Keratinocyte (primary cell): ENCODE results near the gene TMEM181. TPM values are rescaled to one million over a fixed set of nuclear protein-coding genes. Genes with fewer than 3 reads are reported as not detected.

Experiments
- DNase-seq: peaks from one replicate; pipeline ENCODE4 v3.0.0-alpha.2; 2011; ENCODE audit warnings: low read depth, missing footprints, low spot score
- FAIRE-seq: peaks from 2 replicates; lab custom pipeline; 2011; peaks lifted over from hg19 to GRCh38; lab: Jason Lieb, UNC
- H2AFZ ChIP-seq: 2 replicates; pipeline ENCODE4 v1.6.0; 2012; ENCODE audit warnings: low read length, control low read depth, inconsistent platforms; ENCODE audit not compliant: control insufficient read depth
- H3K27ac ChIP-seq: 2 replicates; pipeline ENCODE4 v1.5.1; 2011; ENCODE audit warnings: low read length; ENCODE audit not compliant: control insufficient read depth, insufficient read depth
- H3K27me3 ChIP-seq: 3 replicates; pipeline ENCODE4 v1.6.0; 2011; ENCODE audit warnings: low read length; ENCODE audit not compliant: control insufficient read depth, insufficient read depth; ENCODE audit errors: extremely low read depth
- H3K36me3 ChIP-seq, 2 experiments: 2 replicates in 1 of 2; 3 replicates in 1 of 2; pipeline ENCODE4 v1.5.1; 2011; ENCODE audit warnings: low read length in 2 of 2, mild to moderate bottlenecking in 1 of 2; ENCODE audit not compliant: control insufficient read depth in 2 of 2, insufficient read depth in 2 of 2; ENCODE audit errors: extremely low read depth in 1 of 2
- H3K4me1 ChIP-seq: 3 replicates; pipeline ENCODE4 v1.5.1; 2011; ENCODE audit warnings: low read length; ENCODE audit not compliant: control insufficient read depth, insufficient read depth; ENCODE audit errors: extremely low read depth
- H3K4me2 ChIP-seq: 3 replicates; pipeline ENCODE4 v1.6.0; 2011; ENCODE audit warnings: low read depth, low read length; ENCODE audit not compliant: control insufficient read depth, insufficient read depth; ENCODE audit errors: extremely low read depth
- H3K4me3 ChIP-seq, 3 experiments: fragments of 200-600 bp in 1 of 3; sonication (generic) in 1 of 3; 2 replicates in 2 of 3; 3 replicates in 1 of 3; pipeline ENCODE4 v1.5.1; 2011 to 2016; ENCODE audit warnings: low read length in 3 of 3, mild to moderate bottlenecking in 3 of 3, control low read depth in 2 of 3, inconsistent platforms in 1 of 3, low read depth in 1 of 3, mixed read lengths in 1 of 3, mixed run types in 1 of 3, moderate library complexity in 1 of 3; ENCODE audit not compliant: control insufficient read depth in 2 of 3, insufficient read depth in 2 of 3; ENCODE audit errors: extremely low read depth in 1 of 3
- H3K79me2 ChIP-seq: 2 replicates; pipeline ENCODE4 v1.6.0; 2012; ENCODE audit warnings: low read length; ENCODE audit not compliant: control insufficient read depth, insufficient read depth
- H3K9ac ChIP-seq: 3 replicates; pipeline ENCODE4 v1.6.0; 2011; ENCODE audit warnings: low read length; ENCODE audit not compliant: control insufficient read depth, insufficient read depth; ENCODE audit errors: extremely low read depth
- H3K9me1 ChIP-seq: 3 replicates; pipeline ENCODE4 v1.6.0; 2011; ENCODE audit warnings: low read length; ENCODE audit not compliant: control insufficient read depth, insufficient read depth; ENCODE audit errors: extremely low read depth
- H3K9me3 ChIP-seq: 2 replicates; pipeline ENCODE4 v1.5.1; 2012; ENCODE audit warnings: low read depth, low read length; ENCODE audit not compliant: control insufficient read depth
- H4K20me1 ChIP-seq: 3 replicates; pipeline ENCODE4 v1.6.0; 2011; ENCODE audit warnings: low read length; ENCODE audit not compliant: control insufficient read depth, insufficient read depth; ENCODE audit errors: extremely low read depth
- CTCF ChIP-seq, 3 experiments: IDR thresholded peaks in 1 of 3; conservative IDR thresholded peaks in 1 of 3; optimal IDR thresholded peaks in 1 of 3; 2 replicates in 2 of 3; 3 replicates in 1 of 3; pipeline versions ENCODE3 to v1.5.1; 2011; ENCODE audit warnings: low read length in 3 of 3, mild to moderate bottlenecking in 3 of 3, moderate library complexity in 2 of 3, control low read depth in 1 of 3, inconsistent platforms in 1 of 3; ENCODE audit not compliant: insufficient read depth in 2 of 3; ENCODE audit errors: extremely low read depth in 1 of 3
- EZH2 ChIP-seq: IDR thresholded peaks from one replicate; pipeline ENCODE4 v1.6.1; 2012; ENCODE audit warnings: inconsistent platforms, mild to moderate bottlenecking, low read length, moderate library complexity
- dilution Hi-C: fragments of 300-500 bp; cut with MboI; formaldehyde crosslinking; loops from one replicate; pipeline ENCODE4 v1.7.0; 2020; ENCODE audit warnings: low sequenced_read_pairs; ENCODE audit not compliant: extremely low pct_ligation_motif_present
- polyA plus RNA-seq, 5 experiments: library from polyadenylated mRNA; depleted of rRNA in 3 of 5; stranded (reverse) in 3 of 5; stranded (forward) in 1 of 5; unstranded in 1 of 5; fragments of >200 nt; gene quantifications; 1 replicate in 1 of 5; 2 replicates in 3 of 5; 3 replicates in 1 of 5; pipeline versions ENCODE4 v1.2.1 to v1.2.3, GENCODE V29; 2011 to 2012; ENCODE audit warnings: missing spikeins in 2 of 5, low read depth in 1 of 5, low replicate concordance in 1 of 5

The TMEM181 gene
- polyA plus RNA-seq, 1 donor (not counting 4 experiments of a cell fraction or from before 2014, with no cell fraction given): 31.9 TPM

DNA sequence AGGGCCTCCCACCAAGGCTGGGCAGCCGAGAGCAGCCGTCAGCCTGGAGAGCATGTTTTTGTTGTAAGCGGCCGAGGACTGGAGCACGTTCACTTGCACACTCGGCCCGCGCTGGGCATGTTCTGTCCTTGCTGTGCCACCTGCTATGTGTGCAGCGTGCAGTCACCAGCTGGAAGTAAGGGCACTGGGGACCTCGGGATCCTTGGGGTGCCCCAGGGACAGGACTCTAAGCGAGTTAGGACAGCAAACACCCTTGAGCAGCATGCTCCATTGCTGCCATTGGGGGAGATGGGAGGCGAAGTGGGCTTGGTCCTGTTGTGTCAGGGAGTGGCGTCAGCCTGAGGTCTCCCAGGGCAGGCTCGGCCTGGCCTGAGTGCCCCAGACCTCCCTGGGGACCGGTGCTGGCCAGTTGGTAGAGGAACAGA lies 66.0 kb downstream of the TMEM181 start:
- H3K79me2 ChIP-seq: peaks cover 2% of the 10 kb centered on the region
- H3K9ac ChIP-seq: no peak overlapping the region
- H3K9me3 ChIP-seq: no peaks in the 10 kb centered on the region
- H3K27ac ChIP-seq: no peak overlapping the region
- DNase-seq (no peak), FAIRE-seq (no peak)
- TF ChIP-seq EZH2 (no peak), CTCF (optimal IDR thresholded peaks at IDR 0.05 in 1 of 3, IDR thresholded peaks at IDR 0.05 in 1 of 3, conservative IDR thresholded peaks at IDR 0.05 in 1 of 3; ENCODE audit: extremely low read depth in 1 of 3, insufficient read depth in 2 of 3, low read length in 3 of 3) (no peak)
- H3K36me3 ChIP-seq: peaks cover 33 to 36% of the 10 kb centered on the region in 2 experiments
- H3K4me1 ChIP-seq: peaks cover 4% of the 10 kb centered on the region
- H3K9me1 ChIP-seq: no peaks in the 10 kb centered on the region
- dilution Hi-C loops: no loop called here
- H3K4me2 ChIP-seq: no peak overlapping the region
- no peaks in the 10 kb centered on the region for H4K20me1 ChIP-seq
- no peak overlapping the region for H2AFZ ChIP-seq
- H3K4me3 ChIP-seq: no peak overlapping the region
- no peaks in the 10 kb centered on the region for H3K27me3 ChIP-seq

- peaks cover 7% of the 10 kb centered on the region for H3K4me1 ChIP-seq
- dilution Hi-C loops: no loop called here
- no peak overlapping the region for H3K9ac ChIP-seq
- no peak for DNase-seq
- peaks cover 2% of the 10 kb centered on the region for H3K79me2 ChIP-seq
- no peaks in the 10 kb centered on the region for H3K9me3 ChIP-seq
- no peaks in the 10 kb centered on the region for H3K9me1 ChIP-seq
- no peak for TF ChIP-seq EZH2
- no peak for TF ChIP-seq CTCF (optimal IDR thresholded peaks at IDR 0.05 in 1 of 3, IDR thresholded peaks at IDR 0.05 in 1 of 3, conservative IDR thresholded peaks at IDR 0.05 in 1 of 3; ENCODE audit: extremely low read depth in 1 of 3, insufficient read depth in 2 of 3, low read length in 3 of 3)
- H3K4me3 ChIP-seq: no peak overlapping the region
- no peak overlapping the region for H2AFZ ChIP-seq
- H3K27me3 ChIP-seq: no peaks in the 10 kb centered on the region
- H3K36me3 ChIP-seq: peaks cover 31 to 33% of the 10 kb centered on the region in 2 experiments
- H3K4me2 ChIP-seq: no peak overlapping the region
- no peaks in the 10 kb centered on the region for H4K20me1 ChIP-seq
- H3K27ac ChIP-seq: no peak overlapping the region
- no peak for FAIRE-seq
These were observed 66.7 kb downstream of the TMEM181 start for GRCh38 chr6:158626360-158627167.
